Liver (tissue), 9 donors: ENCODE data around the gene C10orf53. TPM values are rescaled to one million over a fixed set of nuclear protein-coding genes. Genes with fewer than 3 reads are reported as not detected.

Experiments used
- DNase-seq: peaks from one replicate; pipeline ENCODE4 v3.0.0-alpha.2; 2017; ENCODE audit warnings: low spot score
- H3K27ac ChIP-seq, 2 donors: one replicate each; pipeline ENCODE4 v1.7.0; 2013; ENCODE audit warnings: inconsistent platforms in 2 of 2, low read length in 2 of 2, control low read depth in 1 of 2, low read depth in 1 of 2, mild to moderate bottlenecking in 1 of 2
- H3K27me3 ChIP-seq, 4 donors: one replicate each; pipeline versions ENCODE4 v1.6.1 to v1.7.0; 2013; ENCODE audit warnings: low read length in 3 of 4, inconsistent platforms in 1 of 4, mild to moderate bottlenecking in 1 of 4, moderate library complexity in 1 of 4; ENCODE audit not compliant: control insufficient read depth in 4 of 4, insufficient read depth in 4 of 4
- H3K36me3 ChIP-seq, 4 donors: one replicate each; pipeline versions ENCODE4 v1.6.1 to v1.7.0; 2013; ENCODE audit warnings: low read length in 3 of 4, mild to moderate bottlenecking in 3 of 4, low read depth in 1 of 4, moderate library complexity in 1 of 4; ENCODE audit not compliant: control insufficient read depth in 4 of 4, insufficient read depth in 3 of 4
- H3K4me1 ChIP-seq, 4 donors: one replicate each; pipeline versions ENCODE4 v1.6.1 to v1.7.0; 2013; ENCODE audit warnings: low read length in 3 of 4, mild to moderate bottlenecking in 3 of 4, moderate library complexity in 1 of 4; ENCODE audit not compliant: control insufficient read depth in 4 of 4, insufficient read depth in 4 of 4
- H3K4me3 ChIP-seq, 3 donors: one replicate each; pipeline versions ENCODE4 v1.6.1 to v1.7.0; 2013; ENCODE audit warnings: low read length in 3 of 3, control low read depth in 1 of 3, low read depth in 1 of 3, mild to moderate bottlenecking in 1 of 3
- H3K9ac ChIP-seq, 2 donors: one replicate each; pipeline ENCODE4 v1.7.0; 2013; ENCODE audit warnings: low read length in 2 of 2, mild to moderate bottlenecking in 2 of 2, moderate library complexity in 2 of 2, control low read depth in 1 of 2, low read depth in 1 of 2
- H3K9me3 ChIP-seq, 4 donors: one replicate each; pipeline versions ENCODE4 v1.6.1 to v1.7.0; 2013; ENCODE audit warnings: low read length in 3 of 4; ENCODE audit not compliant: control insufficient read depth in 4 of 4
- FOXA1 ChIP-seq: IDR thresholded peaks from 2 replicates; pipeline ENCODE4 v1.6.1; 2016; ENCODE audit warnings: antibody characterized with exemption
- FOXA2 ChIP-seq: IDR thresholded peaks from 2 replicates; pipeline ENCODE4 v1.6.1; 2016; ENCODE audit warnings: antibody characterized with exemption
- GABPA ChIP-seq, 2 donors: IDR thresholded peaks in 1 of 2; conservative IDR thresholded peaks in 1 of 2; 2 replicates each; pipeline ENCODE4 v1.6.1; 2016; ENCODE audit warnings: antibody characterized with exemption in 2 of 2, mild to moderate bottlenecking in 1 of 2, moderate library complexity in 1 of 2
- HNF4G ChIP-seq: IDR thresholded peaks from 2 replicates; pipeline ENCODE4 v1.6.1; 2016; ENCODE audit warnings: antibody characterized with exemption
- JUND ChIP-seq, 2 donors: IDR thresholded peaks; 2 replicates each; pipeline ENCODE4 v1.6.1; 2016; ENCODE audit warnings: antibody characterized with exemption in 2 of 2
- MAX ChIP-seq: IDR thresholded peaks from 2 replicates; pipeline ENCODE4 v1.6.1; 2016; ENCODE audit warnings: antibody characterized with exemption
- RAD21 ChIP-seq, 2 donors: IDR thresholded peaks; 2 replicates each; pipeline ENCODE4 v1.6.1; 2016; ENCODE audit warnings: antibody characterized with exemption in 2 of 2, mild to moderate bottlenecking in 2 of 2
- REST ChIP-seq: IDR thresholded peaks from 2 replicates; pipeline ENCODE4 v1.6.1; 2016; ENCODE audit warnings: antibody characterized with exemption, mild to moderate bottlenecking
- TAF1 ChIP-seq: conservative IDR thresholded peaks from 2 replicates; pipeline ENCODE4 v1.6.1; 2016; ENCODE audit warnings: antibody characterized with exemption, mild to moderate bottlenecking
- YY1 ChIP-seq: IDR thresholded peaks from 2 replicates; pipeline ENCODE4 v1.6.1; 2016; ENCODE audit warnings: antibody characterized with exemption, mild to moderate bottlenecking
- ZBTB33 ChIP-seq: IDR thresholded peaks from 2 replicates; pipeline ENCODE4 v1.6.1; 2016; ENCODE audit warnings: antibody characterized with exemption
- WGBS: extraction: QIAGEN DNeasy Blood & Tissue Kit; methylation state at CpG from one replicate; pipeline ENCODE4 v1.1.7; 2013; 5-methylcytosine and 5-hydroxymethylcytosine counted together
- polyA plus RNA-seq, 2 donors: library from polyadenylated mRNA; stranded (reverse) in 1 of 2; unstranded in 1 of 2; fragments of 200-250 nt in 1 of 2; fragments of >200 nt in 1 of 2; fragmentation: Nextera tagmentation in 1 of 2; extraction: Ambion mirVana in 1 of 2; gene quantifications; one replicate each; pipeline versions ENCODE4 v1.2.1 to v1.2.3, GENCODE V29; 2013 to 2015
- total RNA-seq, 2 donors: library from RNA; depleted of rRNA; stranded (reverse); fragments of >200 nt; gene quantifications; one replicate each; pipeline ENCODE4 v1.2.3, GENCODE V29; 2014
- donor health status: healthy.
- donor health status: healthy.
- donor health status: healthy.
- donor health status: healthy.
- donor health status: healthy.

C10orf53 gene
- total and polyA plus RNA-seq, 4 donors, result not detected

GRCh38 chr10:49656845-49657493 is 22.5 kb upstream of the C10orf53 start:
- peaks cover 0 to 5% (median 2%) of the 10 kb centered on the region in 4 donors for H3K9me3 ChIP-seq
- WGBS, result 79% methylated on average over 9 of the region's 9 CpGs
- no peak overlapping the region for H3K9ac ChIP-seq
- H3K27ac ChIP-seq, result no peak overlapping the region
- H3K4me1 ChIP-seq, result no peaks in the 10 kb centered on the region
- no peak for TF ChIP-seq FOXA1
- no peak for TF ChIP-seq MAX
- TF ChIP-seq YY1, result no peak
- no peak for TF ChIP-seq GABPA (IDR thresholded peaks at IDR 0.05 in 1 of 2, conservative IDR thresholded peaks at IDR 0.05 in 1 of 2)
- no peak for TF ChIP-seq TAF1
- TF ChIP-seq REST, result no peak
- TF ChIP-seq ZBTB33, result no peak
- no peak for TF ChIP-seq JUND (IDR thresholded peaks at IDR 0.05)
- no peak for TF ChIP-seq FOXA2
- no peak for TF ChIP-seq RAD21 (IDR thresholded peaks at IDR 0.05)
- no peak for DNase-seq
- H3K36me3 ChIP-seq, result no peaks in the 10 kb centered on the region
- no peak overlapping the region for H3K4me3 ChIP-seq
- H3K27me3 ChIP-seq, result no peaks in the 10 kb centered on the region

- DNase-seq, result no peak
- Histone ChIP-seq H3K9me3 (peaks cover 0 to 5% (median 2%) of the 10 kb centered on the region in 4 donors), H3K9ac (no peak overlapping the region), H3K36me3 (no peaks in the 10 kb centered on the region), H3K27me3 (no peaks in the 10 kb centered on the region), H3K4me3 (no peak overlapping the region), H3K27ac (no peak overlapping the region), H3K4me1 (no peaks in the 10 kb centered on the region)
- TF ChIP-seq HNF4G (no peak), RAD21 (IDR thresholded peaks at IDR 0.05) (no peak), YY1 (no peak), TAF1 (no peak)
- 62% methylated on average over 1 of the region's 1 CpG for WGBS
Measured at GRCh38 chr10:49657606-49658005, 21.8 kb upstream of the C10orf53 start.
